Stimulated activated CD8-positive, alpha-beta memory T cell treated with anti-CD3 and anti-CD28 coated beads, Interleukin-15, amount 100 ng/mL, for 48 hours (primary cell): ENCODE results near the gene PCDH10.

Experiments used
- DNase-seq, 2 donors: peaks; one replicate each; pipeline ENCODE4 v3.0.0-alpha.2; 2020; ENCODE audit warnings: low read depth in 2 of 2

The PCDH10 gene, protein sequence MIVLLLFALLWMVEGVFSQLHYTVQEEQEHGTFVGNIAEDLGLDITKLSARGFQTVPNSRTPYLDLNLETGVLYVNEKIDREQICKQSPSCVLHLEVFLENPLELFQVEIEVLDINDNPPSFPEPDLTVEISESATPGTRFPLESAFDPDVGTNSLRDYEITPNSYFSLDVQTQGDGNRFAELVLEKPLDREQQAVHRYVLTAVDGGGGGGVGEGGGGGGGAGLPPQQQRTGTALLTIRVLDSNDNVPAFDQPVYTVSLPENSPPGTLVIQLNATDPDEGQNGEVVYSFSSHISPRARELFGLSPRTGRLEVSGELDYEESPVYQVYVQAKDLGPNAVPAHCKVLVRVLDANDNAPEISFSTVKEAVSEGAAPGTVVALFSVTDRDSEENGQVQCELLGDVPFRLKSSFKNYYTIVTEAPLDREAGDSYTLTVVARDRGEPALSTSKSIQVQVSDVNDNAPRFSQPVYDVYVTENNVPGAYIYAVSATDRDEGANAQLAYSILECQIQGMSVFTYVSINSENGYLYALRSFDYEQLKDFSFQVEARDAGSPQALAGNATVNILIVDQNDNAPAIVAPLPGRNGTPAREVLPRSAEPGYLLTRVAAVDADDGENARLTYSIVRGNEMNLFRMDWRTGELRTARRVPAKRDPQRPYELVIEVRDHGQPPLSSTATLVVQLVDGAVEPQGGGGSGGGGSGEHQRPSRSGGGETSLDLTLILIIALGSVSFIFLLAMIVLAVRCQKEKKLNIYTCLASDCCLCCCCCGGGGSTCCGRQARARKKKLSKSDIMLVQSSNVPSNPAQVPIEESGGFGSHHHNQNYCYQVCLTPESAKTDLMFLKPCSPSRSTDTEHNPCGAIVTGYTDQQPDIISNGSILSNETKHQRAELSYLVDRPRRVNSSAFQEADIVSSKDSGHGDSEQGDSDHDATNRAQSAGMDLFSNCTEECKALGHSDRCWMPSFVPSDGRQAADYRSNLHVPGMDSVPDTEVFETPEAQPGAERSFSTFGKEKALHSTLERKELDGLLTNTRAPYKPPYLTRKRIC

DNA sequence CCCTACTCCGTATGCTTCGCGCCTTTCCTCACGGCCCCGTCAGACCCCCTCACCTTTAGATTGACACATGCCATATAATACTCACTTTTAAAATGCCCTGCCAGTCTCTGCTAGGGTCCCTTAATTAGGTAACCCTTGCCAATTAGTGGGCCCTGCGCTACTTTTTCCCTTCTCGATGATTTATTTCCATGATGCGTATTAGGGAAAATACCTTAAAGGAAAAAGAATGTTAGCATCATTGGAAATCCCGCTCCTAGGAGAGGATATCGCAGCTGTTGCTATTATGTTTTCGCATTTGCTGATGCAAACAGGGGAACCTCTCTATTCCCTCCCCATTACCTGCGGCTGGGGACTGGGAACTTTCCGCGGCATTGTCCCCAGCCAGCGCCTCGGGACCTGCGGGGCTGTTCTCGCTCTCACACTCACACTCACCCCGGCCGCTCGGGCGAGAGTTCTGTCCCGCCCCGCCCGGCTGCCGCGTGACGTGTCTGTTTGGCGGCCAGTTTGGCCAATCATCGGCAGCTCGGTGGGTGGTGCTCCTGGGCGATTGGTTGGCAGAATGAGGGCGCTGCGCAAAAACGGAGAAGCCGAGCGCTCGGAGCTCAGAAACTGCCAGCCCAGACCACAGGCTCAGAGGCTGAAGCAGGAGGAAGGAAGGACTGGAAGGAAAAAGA lies at the start of gene PCDH10:
PCDH10 (plus strand) TSS at position 605 of the 674 bp plus-strand sequence. CDS start 847 bp downstream, outside the sequence.
- peak; percentile 36 to 49 for DNase-seq

DNA sequence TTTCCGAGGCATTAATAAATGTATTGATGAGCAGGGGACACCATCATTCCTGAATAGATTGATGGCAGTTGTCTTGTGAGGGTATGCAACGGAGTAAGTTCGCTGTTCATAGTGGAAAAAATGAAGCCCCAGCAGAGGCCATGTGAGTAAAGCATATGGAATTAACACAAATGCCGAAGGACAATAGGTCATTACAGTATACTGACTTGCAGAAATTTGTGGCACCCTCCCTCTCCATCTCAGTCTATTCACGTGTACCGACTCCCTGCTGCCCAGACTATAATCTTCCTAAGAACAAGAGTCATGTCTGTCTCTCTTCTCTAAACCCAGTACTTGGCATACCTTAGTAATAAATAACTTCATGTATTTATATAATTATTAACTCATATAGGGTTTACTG lies 47.1 kb upstream of the PCDH10 start:
- DNase-seq: no peak

DNA sequence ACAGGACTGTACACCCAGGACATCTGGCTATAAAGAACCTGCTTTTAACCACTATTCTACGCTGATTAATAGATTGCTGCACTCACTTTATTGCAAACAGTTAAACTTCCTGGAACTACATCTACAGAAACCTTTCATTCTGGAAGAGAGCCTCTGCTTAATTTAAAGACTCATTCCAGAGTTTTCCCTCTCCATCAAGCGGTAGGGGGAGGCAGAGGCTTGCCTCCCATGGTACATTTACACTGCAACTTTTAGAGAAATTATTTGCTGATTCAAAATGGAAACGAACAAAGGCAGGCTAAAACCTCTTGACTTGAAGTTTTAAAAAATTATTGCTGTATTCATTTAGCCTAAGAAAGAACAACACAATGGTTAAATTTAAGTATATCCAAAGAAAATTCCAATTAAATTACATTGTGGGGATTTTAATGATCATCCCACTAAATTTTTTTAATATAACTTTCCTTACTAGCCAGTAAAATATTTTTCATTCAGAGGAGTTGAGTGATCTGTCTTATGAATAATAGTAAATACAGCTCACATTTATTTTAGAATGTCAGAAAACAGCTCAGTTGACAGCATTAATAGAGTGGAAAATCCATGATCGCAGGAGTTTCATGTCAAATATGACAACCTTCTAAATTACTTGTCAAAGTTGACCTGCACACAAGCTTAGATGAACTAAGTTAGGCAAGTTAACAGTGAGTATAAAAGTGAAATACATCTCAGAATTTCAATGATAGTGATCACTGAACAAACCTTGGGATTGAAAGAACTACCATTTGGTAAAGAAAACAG lies 46.3 kb upstream of the PCDH10 start:
- no peak for DNase-seq

DNA sequence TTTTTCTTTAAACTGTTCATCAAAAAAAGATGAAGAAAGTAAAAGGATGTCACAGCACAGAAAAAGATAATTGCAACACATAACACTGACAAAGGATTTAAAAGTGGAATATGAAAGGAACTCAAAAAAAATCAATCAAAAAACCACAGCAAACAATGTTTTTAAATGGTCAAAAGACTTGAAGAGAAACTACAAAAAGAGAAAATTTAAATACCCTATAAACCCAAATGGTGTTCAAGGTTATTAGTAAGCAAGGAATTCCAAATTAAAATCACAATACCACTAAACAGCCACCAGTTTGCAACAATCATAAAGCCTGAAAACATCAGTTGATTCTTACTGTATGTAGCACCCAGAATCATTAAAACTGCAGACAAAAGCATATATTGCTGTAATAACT lies 36.5 kb upstream of the PCDH10 start:
- DNase-seq: no peak

DNA sequence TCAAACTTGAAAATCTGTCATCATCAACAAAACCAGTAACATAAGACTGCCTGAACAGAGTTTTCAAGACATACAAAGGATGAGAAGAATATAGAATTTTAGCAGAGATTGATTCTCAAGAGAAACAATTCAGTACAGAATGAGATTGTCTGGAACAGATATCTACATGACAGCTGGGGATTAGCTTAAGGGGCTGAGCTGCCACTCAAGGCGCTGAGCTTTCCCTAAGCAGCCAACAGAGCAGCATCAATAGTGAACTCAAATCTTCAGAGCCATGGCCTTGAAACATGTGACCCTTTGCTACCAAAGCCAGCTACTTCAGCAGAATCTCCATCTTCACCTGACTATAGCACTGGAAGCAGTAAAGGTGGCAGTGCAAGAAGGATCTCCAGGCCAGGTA lies 24.3 kb upstream of the PCDH10 start:
- no peak for DNase-seq

DNA sequence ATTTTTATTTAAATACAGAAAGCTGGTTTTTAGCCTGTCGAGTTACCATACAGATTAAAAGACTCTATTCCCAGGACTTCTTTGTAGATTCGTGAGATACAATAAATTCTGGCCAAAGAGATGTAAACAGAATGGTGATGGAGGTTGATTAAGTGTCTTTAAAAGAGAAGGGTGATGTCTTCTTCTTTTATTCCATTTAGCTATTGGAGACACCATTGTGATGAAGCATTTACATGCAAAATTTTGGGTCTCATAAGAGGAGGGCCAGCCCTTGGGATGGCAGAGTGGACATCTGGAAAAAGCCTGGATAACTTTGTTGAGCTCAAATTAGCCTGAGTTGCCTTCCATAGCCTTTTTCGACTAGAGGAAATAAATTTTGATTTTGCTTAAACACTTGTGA lies 21.6 kb upstream of the PCDH10 start:
- no peak for DNase-seq

DNA sequence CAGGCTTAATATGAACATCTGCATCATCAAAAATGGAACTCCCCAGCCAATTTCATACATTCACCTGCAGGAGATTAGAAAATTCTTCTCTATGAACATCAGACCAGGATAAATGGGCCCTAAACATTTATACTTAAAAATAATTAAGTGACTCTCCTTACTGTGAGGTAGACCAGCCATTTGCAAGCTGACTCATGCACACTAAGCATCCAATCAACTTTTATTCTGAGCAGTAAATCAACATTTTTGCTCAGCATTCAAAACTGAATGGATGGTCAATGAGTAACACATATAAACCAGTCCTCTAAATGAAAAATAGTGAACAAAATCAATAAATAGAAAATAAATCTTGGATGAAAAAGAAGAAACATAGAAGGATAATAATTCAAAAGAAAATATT lies 19.9 kb upstream of the PCDH10 start:
- DNase-seq: no peak

DNA sequence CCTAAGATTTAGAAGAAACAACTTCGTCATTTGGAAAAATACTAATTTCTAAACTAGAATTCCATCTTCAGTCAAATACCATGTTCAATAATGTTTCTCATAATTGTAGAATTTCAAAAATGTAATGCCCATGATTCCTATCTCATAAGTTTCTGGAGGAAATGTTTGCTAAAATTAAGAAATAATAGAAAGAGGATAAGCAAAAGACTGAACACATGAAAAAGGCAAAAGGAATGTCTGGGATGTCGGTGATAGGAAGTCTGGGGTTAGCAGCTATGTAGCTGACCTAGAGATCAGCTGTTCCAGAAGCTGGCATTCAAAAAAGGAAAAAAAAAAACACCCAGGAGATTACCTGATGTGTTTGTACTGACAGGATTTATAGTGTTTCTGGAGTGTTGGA lies 18.9 kb upstream of the PCDH10 start:
- no peak for DNase-seq

DNA sequence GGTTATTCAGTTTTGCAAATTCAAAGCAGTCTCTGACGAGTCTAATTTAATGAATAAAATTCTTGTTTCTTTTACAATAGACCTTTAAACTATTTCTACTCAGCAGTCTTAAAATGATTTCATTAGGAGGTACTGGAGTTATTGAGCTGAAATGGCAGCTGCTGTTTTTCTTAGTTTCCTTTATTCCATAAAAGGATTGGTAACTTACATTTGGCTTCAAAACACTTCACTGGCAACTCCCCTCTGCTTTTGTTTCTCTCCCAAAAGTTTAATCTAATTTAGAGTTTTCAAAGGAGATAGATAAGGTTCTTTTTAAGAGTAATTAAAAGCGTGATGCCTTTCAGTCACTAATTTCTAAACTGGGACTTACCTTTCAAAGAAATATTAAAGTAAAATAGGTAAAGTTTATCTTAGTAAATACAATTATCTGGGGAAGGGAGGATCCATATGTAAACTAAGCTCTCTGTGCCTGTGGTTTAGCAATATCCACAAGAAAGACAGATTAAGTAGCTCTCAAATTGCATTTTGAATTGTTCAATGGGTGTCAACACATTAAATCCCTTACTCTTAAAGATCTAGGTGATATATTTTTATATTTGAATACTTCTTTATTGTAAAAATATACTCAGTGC lies 17.1 kb upstream of the PCDH10 start:
- DNase-seq: no peak

DNA sequence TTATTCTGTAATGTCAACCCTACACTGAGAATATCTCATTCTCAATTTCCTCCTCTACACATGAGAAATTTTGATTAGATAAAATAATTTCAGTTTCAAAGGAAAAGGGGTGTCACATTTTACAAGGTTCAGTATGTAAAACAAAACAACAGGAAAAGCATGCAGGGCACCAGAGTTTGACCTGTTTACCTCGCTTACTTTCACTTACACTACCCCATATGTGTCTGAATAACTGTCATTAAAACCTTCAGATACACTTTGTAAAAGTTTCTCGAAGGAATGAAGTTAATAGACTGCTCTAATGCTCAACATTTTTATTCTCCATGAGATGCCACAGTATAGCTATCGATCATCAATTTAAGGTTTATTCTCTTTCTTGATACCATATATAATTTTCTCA lies 12.3 kb upstream of the PCDH10 start:
- DNase-seq: no peak

DNA sequence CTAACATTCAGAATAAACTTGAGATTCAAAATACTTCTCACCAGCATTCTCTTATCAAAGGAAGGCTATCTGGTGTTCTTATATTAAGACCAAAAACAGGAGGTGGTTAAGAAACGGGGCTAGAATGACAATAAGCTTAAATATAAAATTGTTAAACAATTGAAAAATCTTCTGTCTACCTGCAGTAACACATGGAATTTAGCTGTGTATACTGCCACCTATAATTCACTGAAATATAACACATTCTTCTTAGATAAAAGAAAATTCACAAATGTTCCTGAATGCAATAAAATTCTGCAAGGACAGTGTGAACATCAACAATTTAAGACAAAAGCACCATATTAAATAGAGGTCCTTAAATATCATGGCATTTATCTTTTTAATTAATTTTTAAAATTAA lies 11.5 kb upstream of the PCDH10 start:
- DNase-seq: no peak

DNA sequence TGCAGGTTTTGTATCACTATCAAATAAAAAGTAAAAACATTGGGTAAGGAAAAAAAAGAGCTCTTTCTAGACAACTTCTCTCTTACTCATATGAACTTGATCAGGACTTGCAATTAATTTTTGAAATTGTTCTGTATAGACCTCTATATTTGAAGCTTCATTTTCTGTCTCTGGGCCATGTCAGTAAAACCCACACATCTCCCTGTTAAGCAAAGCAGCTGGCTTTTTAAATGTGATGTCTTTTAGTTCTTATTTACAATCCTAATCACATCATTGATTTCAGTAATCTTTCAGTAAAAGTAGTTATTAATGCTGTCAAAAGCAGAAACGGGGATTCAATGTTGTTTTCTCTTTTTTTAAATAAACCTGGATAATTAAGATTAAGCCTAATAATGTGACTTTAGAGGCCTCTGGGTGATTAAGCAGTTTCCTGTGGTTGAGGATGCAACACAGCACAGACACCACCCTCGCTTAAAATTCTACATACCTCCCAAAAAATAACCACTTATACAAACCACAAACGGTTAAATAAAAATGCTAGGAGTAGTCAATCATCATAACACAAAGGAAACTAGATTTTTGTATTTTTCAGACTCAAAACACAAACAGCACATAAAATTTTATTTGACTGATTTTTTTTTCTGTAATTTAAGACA lies 5.2 kb upstream of the PCDH10 start:
- no peak for DNase-seq

DNA sequence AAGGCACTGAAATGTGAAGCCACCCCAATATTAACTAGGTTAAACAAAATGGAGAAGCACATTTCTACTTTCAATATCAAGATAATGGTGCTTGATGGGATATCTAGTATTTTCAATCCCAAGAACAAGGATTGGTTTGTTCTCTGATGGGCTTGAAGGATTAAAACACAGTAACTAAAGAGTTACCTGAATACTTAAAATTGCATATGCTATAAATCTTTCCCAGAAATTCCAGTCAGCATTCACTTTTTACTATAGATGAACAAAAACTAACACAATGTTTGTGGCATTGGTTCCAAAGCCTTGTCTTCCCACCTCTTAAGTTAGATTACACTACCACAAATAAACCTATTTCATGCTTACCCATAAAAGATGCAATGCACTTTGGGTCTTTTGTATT lies 3.9 kb upstream of the PCDH10 start:
- DNase-seq: no peak

DNA sequence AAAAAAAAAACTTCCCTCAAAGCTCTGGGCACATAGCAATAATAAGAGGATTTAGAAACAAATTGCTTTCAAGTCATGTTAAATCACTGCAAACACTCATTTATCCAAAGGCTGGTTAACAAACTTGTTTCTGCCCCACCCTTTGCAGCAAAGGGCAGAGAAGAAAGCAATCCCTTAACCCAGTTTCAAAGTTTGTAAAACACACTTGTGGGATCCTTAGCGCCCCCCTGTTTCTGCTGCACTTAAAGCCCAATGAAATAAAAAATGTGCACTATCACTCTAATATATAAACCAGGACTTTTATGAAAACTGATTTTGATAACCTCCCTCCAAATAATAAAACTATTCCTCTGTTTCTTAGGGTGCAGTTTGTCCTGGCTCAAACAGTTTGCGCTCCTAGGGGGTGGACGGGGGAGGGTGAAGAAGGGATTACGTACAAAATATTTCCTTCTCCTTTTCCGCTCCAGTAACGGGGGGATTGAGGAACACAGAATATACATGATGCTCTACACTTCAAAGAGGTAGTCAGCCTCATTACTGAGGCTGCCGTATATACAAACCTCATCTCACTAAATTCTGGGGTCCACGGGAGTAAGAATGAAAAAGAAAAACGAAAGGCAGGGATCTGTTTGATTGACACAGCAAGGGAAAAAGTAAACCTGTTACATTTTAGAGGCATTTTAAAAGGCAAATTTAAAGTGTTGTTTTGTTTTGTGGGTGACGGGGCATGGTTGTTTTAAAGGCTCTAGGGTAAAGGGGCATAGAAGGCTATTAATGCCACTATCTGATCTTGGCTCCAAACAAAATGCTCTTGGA lies 3.1 kb upstream of the PCDH10 start:
- DNase-seq: no peak

DNA sequence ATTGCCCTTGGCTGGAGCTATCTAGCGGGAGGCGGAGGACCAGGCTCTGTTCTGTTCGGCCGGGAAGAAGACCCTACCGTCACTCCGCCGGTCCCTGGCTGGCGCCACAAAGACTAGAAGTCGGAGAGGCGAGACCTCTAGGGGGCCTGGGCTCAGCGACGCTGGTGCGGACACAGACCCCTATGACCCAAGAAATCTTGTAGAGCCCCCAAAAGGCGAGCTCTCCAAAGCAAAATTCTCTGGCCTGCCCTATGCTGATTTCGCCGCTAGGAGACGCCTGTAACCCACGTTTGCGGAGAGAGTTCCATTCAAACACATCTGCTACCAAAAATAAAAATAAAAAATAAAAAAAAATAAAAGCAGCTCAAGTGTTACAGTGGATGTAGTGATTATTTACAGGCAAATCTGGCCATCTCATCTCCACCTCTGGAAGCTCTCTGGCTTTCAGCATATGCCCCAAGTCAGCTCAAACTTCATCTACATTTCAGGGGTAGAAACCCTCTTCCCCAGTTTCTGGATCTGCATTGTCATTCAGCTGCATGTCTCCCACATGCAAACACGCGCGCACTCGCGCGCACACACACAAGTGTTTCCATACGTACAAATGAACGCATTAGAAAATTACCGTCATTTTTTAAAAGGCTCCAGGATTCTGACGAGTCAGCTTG lies 2.4 kb upstream of the PCDH10 start:
- DNase-seq: no peak

DNA sequence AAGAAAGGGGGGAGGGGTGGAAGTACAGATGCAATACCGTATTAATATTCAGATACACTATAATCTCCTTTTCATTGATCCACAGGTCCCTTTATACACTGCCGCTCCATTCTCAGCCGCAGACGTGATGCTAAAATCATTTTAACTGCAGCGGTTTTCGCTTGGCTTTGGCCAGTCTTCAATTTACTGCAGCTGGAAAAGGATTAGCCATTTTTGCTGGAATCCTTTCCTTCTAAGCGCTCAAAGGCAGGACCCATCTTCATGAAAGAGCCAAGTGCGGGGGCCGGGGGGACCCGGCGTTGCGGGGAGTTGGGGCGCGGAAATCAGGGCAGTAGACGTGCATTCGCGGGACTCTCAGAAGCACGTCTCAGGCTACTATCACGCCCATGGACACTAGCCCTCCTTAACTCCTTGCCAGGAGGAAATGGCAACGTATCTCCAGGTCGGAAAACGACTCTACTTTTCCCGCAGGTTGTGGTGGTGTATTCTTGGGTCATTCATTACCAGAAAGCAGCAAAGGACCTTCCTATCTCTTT lies 1.7 kb upstream of the PCDH10 start:
- no peak for DNase-seq

DNA sequence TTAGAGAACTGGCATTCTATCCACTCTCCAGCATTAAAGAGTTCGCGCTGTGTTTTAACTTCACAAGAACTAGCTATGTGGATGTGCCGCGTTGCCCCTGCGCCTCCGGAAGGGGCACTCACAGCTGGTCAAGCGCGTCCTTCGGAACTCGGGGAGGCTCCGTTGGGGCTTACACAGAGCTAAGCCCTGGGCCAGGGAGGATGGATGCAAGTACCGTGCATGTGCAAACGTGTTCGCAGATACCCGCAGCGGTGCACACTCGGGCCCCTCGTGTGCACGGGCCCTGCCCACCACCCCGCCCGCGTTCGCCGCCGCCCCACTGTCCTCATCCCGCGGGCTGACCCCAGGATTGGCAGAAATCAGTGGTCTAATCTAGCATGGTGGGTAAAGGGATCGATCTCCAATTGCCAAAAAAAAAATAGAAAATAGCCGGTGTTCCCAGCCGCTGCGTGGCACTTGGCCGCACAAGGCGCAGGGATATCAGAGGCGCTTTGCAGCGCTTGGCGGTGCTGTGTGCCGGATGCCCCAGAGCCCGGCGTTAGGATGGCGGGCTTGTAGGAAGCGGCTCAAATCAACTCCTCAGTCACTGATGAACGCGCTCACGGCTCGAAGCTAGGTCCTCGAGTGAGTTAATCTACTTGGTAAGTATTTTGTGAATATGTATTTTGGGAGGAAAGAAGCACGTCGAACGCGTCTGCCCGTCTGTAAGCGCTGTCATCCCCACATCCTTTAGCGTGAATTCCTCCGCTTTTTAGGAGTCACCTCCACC lies 989 bp upstream of the PCDH10 start:
- no peak for DNase-seq

DNA sequence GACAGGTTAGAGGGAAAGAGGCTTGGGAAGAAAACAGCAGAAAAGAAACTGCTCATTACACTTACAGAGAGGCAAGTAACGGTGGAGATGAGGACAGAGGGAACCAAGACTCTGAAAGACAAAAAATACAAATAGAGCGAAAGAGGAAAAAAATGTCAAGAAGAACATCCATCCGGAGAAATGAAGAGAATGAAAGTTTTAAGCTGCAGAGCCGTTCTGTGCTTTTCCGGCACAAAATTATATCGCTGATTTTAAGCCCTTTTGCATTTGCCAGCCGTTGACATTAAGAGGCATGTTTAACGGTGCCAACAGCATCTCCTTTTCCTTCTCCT lies 236 bp downstream of the PCDH10 start:
- no peak for DNase-seq
